Omental fat pad (tissue), 4 donors: ENCODE data around the gene WNT9B. TPM values are rescaled to one million over a fixed set of nuclear protein-coding genes. Genes with fewer than 3 reads are reported as not detected.

ENCODE experiments used
- ATAC-seq: fragments of 150-250 bp; one replicate; pipeline ENCODE4 v1.9.1; 2016; ENCODE audit warnings: mild to moderate bottlenecking, moderate library complexity; ENCODE audit not compliant: low FRiP score
- DNase-seq: peaks from one replicate; pipeline ENCODE4 v3.0.0-alpha.2; 2019; ENCODE audit warnings: low spot score
- CTCF ChIP-seq, 3 donors: fragments of 450-650 bp; IDR thresholded peaks; one replicate each; pipeline ENCODE4 v1.5.1; 2016 to 2017; ENCODE audit warnings: antibody characterized with exemption in 3 of 3, mild to moderate bottlenecking in 3 of 3, moderate library complexity in 2 of 3
- total RNA-seq, 4 donors: library from RNA; depleted of rRNA; stranded (reverse); fragments of >200 nt; gene quantifications; one replicate each; pipeline ENCODE4 v1.1.0, GENCODE V29; 2016

The WNT9B gene
- total RNA-seq, 4 donors from 2014 or later, result 0.36 to 1.9 (median 1.5) TPM; not detected in 1

GRCh38 chr17:46882666-46883065 lies 31.3 kb downstream of the WNT9B start:
- ATAC-seq, result no peak
- no peak for TF ChIP-seq CTCF (IDR thresholded peaks at IDR 0.05)

GRCh38 chr17:46883871-46884520 lies 32.6 kb downstream of the WNT9B start:
- DNase-seq (no peak), ATAC-seq (no peak)
- no peak for TF ChIP-seq CTCF (IDR thresholded peaks at IDR 0.05)

More at GRCh38 chr17:46882666-46883065, 31.3 kb downstream of the WNT9B start:
- DNase-seq, result no peak

GRCh38 chr17:46884552-46884951 lies 33.2 kb downstream of the WNT9B start:
- TF ChIP-seq CTCF (IDR thresholded peaks at IDR 0.05), result no peak
- ATAC-seq, result no peak
- no peak for DNase-seq

GRCh38 chr17:46885415-46886309 lies 34.3 kb downstream of the WNT9B start:
- no peak for TF ChIP-seq CTCF (IDR thresholded peaks at IDR 0.05)
- ATAC-seq (no peak), DNase-seq (no peak)

- ATAC-seq (no peak), DNase-seq (no peak)
- TF ChIP-seq CTCF (IDR thresholded peaks at IDR 0.05), result no peak
Measured at GRCh38 chr17:46886310-46886663, 34.9 kb downstream of the WNT9B start.

- no peak for TF ChIP-seq CTCF (IDR thresholded peaks at IDR 0.05)
- ATAC-seq (no peak), DNase-seq (no peak)
Measured at GRCh38 chr17:46887717-46888116, 36.3 kb downstream of the WNT9B start.
